Spleen (tissue), 11 donors: Measurements from ENCODE around the gene ZNF276. TPM values are rescaled to one million over a fixed set of nuclear protein-coding genes. Genes with fewer than 3 reads are reported as not detected.

Source experiments
- DNase-seq: peaks from one replicate; pipeline ENCODE4 v3.0.0-alpha.2; 2020
- H3K27ac ChIP-seq, 8 donors: fragments of 200-600 bp; sonication (generic) in 7 of 8; 1 replicate in 4 of 8; 2 replicates in 4 of 8; pipeline versions ENCODE4 v1.5.0 to v1.8.0; 2016 to 2021; ENCODE audit warnings: inconsistent platforms in 4 of 8, mild to moderate bottlenecking in 4 of 8, moderate library complexity in 1 of 8
- H3K27me3 ChIP-seq, 7 donors: fragments of 200-600 bp; sonication (generic) in 6 of 7; replicated peaks in 1 of 7; 1 replicate in 4 of 7; 2 replicates in 3 of 7; pipeline versions ENCODE4 v1.5.0 to v1.8.0; 2016 to 2021; ENCODE audit warnings: inconsistent platforms in 3 of 7, mild to moderate bottlenecking in 1 of 7
- H3K36me3 ChIP-seq, 6 donors: fragments of 200-600 bp; sonication (generic) in 5 of 6; 1 replicate in 4 of 6; 2 replicates in 2 of 6; pipeline versions ENCODE4 v1.5.0 to v1.8.0; 2016 to 2021; ENCODE audit warnings: inconsistent platforms in 2 of 6
- H3K4me1 ChIP-seq, 6 donors: fragments of 200-600 bp; sonication (generic) in 5 of 6; 1 replicate in 3 of 6; 2 replicates in 3 of 6; pipeline versions ENCODE4 v1.5.0 to v1.8.0; 2016 to 2021; ENCODE audit warnings: inconsistent platforms in 3 of 6
- H3K4me3 ChIP-seq, 8 donors: fragments of 200-600 bp; sonication (generic) in 7 of 8; 1 replicate in 4 of 8; 2 replicates in 4 of 8; pipeline versions ENCODE4 v1.5.0 to v1.8.0; 2016 to 2021; ENCODE audit warnings: inconsistent platforms in 4 of 8, mild to moderate bottlenecking in 4 of 8, moderate library complexity in 2 of 8
- H3K9me3 ChIP-seq, 8 donors: fragments of 200-600 bp; sonication (generic) in 7 of 8; 1 replicate in 4 of 8; 2 replicates in 4 of 8; pipeline versions ENCODE4 v1.5.0 to v1.8.0; 2016 to 2021; ENCODE audit warnings: inconsistent platforms in 4 of 8
- POLR2A ChIP-seq, 3 donors: fragments of 450-650 bp; IDR thresholded peaks; one replicate each; pipeline ENCODE4 v1.5.1; 2017; ENCODE audit warnings: antibody characterized with exemption in 3 of 3, mild to moderate bottlenecking in 1 of 3
- POLR2AphosphoS5 ChIP-seq, 3 donors: sonication (generic); formaldehyde crosslinking; IDR thresholded peaks; one replicate each; pipeline ENCODE4 v1.5.1; 2017; ENCODE audit warnings: antibody characterized with exemption in 3 of 3
- WGBS, 5 donors: extraction: QIAGEN DNeasy Blood & Tissue Kit in 3 of 5; methylation state at CpG; one replicate each; pipeline versions ENCODE4 v1.1.5 to v1.1.7; 2013 to 2018; 5-methylcytosine and 5-hydroxymethylcytosine counted together
- intact Hi-C: fragments of 100-400 bp; cut with DNase I; formaldehyde crosslinking; loops from one replicate; pipeline ENCODE4 v1.15.0; 2023; ENCODE audit warnings: low total_unique reads
- polyA plus RNA-seq, 3 donors: library from polyadenylated mRNA; stranded (reverse); fragments of 200-250 nt; gene quantifications; one replicate each; pipeline ENCODE4 v1.2.1, GENCODE V29; 2013
- total RNA-seq, 7 donors: library from RNA; depleted of rRNA in 3 of 7; stranded (reverse); fragments of >200 nt in 3 of 7; fragmentation: NEBNext Ultra II Directional in 4 of 7; extraction: Animal tissue kit (Norgen Biotek cat#: 25700) in 4 of 7; gene quantifications; one replicate each; pipeline versions ENCODE4 v1.1.0 to v1.2.1, GENCODE V29; 2016 to 2021
- TF ChIP-seq, protein P1 (sequence below), 11 experiments: fragments of 200-600 bp in 7 of 11; fragments of 450-650 bp in 4 of 11; sonication (generic) in 4 of 11; IDR thresholded peaks in 8 of 11; conservative IDR thresholded peaks in 3 of 11; 1 replicate in 7 of 11; 2 replicates in 4 of 11; pipeline versions ENCODE4 v1.4.0 to v1.8.0; 2016 to 2021; ENCODE audit warnings: antibody characterized with exemption in 11 of 11, inconsistent platforms in 4 of 11, mild to moderate bottlenecking in 1 of 11
- donor health status: healthy with polysubstance abuse.
- donor health status: DM: no; HTN: no; CAD: no; lungs with moderate emphysema.
- donor health status: DM: no; HTN: no; CAD: no.
- donor health status: Bipolar disorder and iron deficiency.
- donor health status: healthy.
- donor health status: DM: no; HTN: no; CAD: no.
- donor health status: DM: yes; HTN: yes; CAD: no.

The ZNF276 gene
- total and polyA plus RNA-seq, 10 donors = 28.9 to 83.7 (median 62.7) TPM

DNA sequence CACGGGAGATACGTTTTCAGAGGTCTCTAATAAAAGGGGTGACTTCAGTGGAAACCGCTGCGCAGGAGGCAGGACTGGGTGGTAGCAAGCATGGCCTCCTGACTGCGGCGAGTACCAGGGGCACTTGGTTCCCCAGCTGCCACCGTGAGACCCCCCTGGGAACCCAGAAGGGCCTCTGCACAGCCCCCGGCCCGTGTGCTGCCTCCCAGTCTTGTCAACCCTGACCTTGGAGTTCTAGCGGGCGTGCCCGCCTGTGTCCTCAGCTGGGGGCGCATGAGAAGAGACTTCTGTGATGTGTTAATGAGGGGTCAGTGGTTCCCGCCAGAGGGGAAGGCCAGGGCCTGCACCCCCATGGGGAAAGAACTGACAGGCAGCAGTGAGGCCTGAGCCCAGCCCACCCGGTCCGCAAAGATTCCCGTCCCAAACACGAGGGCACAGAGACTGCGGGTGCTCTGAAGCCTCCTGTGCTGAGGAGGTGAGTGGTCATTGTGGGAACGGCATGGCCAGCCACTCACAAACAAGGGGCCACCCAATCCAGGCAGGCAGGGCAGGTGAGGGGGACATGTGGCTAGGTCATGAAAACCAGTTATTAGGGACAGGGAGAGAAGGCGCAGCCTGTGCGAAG is 9.4 kb downstream of the ZNF276 start:
- intact Hi-C loops = no loop called here
- 77 to 88% (median 85%) methylated on average over 13 to 22 of the region's 22 CpGs for WGBS, 5 donors
- no peaks in the 10 kb centered on the region for H3K9me3 ChIP-seq
- H3K36me3 ChIP-seq = peaks cover 6 to 100% (median 95%) of the 10 kb centered on the region in 6 donors
- no peak for DNase-seq
- no peak overlapping the region for H3K4me3 ChIP-seq
- H3K4me1 ChIP-seq = peaks cover 0 to 79% (median 17%) of the 10 kb centered on the region in 6 donors
- H3K27ac ChIP-seq = no peak overlapping the region
- no peak for TF ChIP-seq POLR2A (IDR thresholded peaks at IDR 0.05)
- TF ChIP-seq POLR2AphosphoS5 (IDR thresholded peaks at IDR 0.05) = peak in 2 of 3 donors; percentile 23 to 49
- no peaks in the 10 kb centered on the region for H3K27me3 ChIP-seq

DNA sequence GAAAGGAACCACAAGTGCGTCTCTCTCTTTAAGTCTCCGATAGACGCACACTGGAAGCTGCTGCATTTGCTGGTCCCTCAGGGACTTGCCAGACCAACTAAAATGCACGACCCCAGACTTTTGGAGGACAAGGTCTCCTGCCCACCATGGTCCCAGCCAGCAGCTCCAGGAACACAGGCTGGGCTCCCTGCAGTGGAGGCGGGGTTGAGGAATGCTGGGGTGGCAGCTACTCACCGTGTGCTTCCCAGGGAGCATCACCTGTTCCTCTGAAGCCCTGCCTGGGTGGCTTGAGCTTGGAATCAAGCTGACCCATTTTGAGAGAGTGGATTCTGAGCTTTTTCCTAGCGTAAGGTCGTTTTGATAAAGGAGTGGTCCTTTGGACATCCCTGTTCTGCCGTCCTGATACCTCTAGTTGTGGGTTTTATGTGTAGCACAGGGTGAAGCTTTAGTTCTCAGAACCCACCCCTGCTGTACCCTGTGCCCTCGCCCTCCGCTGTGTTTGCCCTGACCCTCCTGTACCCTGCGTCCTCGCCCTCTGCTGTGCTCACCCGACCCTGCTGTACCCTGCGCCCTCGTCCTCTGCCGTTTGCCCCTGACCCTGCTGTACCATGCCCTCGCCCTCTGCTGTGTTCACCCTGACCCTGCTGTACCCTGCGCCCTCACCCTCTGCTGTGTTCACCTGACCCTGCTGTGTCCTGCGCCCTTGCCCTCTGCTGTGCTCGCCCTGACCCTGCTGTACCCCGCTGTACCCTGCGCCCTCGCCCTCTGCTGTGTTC is 11.0 kb downstream of the ZNF276 start:
- peaks cover 2 to 79% (median 11%) of the 10 kb centered on the region in 6 donors for H3K4me1 ChIP-seq
- H3K9me3 ChIP-seq = no peaks in the 10 kb centered on the region
- intact Hi-C loops = no loop called here
- peak in 2 of 3 donors; percentile 27 to 42 for TF ChIP-seq POLR2AphosphoS5 (IDR thresholded peaks at IDR 0.05)
- TF ChIP-seq POLR2A (IDR thresholded peaks at IDR 0.05) = no peak
- TF ChIP-seq, protein P1, sequence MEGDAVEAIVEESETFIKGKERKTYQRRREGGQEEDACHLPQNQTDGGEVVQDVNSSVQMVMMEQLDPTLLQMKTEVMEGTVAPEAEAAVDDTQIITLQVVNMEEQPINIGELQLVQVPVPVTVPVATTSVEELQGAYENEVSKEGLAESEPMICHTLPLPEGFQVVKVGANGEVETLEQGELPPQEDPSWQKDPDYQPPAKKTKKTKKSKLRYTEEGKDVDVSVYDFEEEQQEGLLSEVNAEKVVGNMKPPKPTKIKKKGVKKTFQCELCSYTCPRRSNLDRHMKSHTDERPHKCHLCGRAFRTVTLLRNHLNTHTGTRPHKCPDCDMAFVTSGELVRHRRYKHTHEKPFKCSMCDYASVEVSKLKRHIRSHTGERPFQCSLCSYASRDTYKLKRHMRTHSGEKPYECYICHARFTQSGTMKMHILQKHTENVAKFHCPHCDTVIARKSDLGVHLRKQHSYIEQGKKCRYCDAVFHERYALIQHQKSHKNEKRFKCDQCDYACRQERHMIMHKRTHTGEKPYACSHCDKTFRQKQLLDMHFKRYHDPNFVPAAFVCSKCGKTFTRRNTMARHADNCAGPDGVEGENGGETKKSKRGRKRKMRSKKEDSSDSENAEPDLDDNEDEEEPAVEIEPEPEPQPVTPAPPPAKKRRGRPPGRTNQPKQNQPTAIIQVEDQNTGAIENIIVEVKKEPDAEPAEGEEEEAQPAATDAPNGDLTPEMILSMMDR (IDR thresholded peaks at IDR 0.05 in 8 of 11, conservative IDR thresholded peaks at IDR 0.05 in 3 of 11) = no peak
- H3K4me3 ChIP-seq = no peak overlapping the region
- WGBS, 5 donors = 85 to 90% (median 90%) methylated on average over 23 to 24 of the region's 24 CpGs
- no peak for DNase-seq
- H3K27ac ChIP-seq = no peak overlapping the region
- H3K27me3 ChIP-seq = no peaks in the 10 kb centered on the region
- H3K36me3 ChIP-seq = peaks cover 6 to 100% (median 98%) of the 10 kb centered on the region in 6 donors

DNA sequence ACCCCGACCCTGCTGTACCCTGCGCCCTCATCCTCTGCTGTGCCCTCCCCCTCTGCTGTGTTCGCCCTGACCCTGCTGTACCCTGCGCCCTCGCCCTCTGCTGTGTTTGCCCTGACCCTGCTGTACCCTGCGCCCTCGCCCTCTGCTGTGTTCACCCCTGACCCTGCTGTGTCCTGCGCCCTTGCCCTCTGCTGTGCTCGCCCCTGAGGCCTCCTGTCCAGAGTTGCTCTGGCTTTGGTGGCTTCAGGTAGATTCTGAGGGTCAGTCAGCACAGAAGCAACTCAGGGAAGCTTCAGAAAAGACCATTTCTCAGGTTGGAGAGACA is 11.5 kb downstream of the ZNF276 start:
- no peaks in the 10 kb centered on the region for H3K9me3 ChIP-seq
- TF ChIP-seq, protein P1 (IDR thresholded peaks at IDR 0.05 in 8 of 11, conservative IDR thresholded peaks at IDR 0.05 in 3 of 11) = no peak
- no peak for TF ChIP-seq POLR2AphosphoS5 (IDR thresholded peaks at IDR 0.05)
- no peak for TF ChIP-seq POLR2A (IDR thresholded peaks at IDR 0.05)
- H3K27ac ChIP-seq = no peak overlapping the region
- WGBS, 5 donors = 83 to 95% (median 93%) methylated on average over 9 of the region's 9 CpGs
- no peak overlapping the region for H3K4me3 ChIP-seq
- no peak for DNase-seq
- H3K27me3 ChIP-seq = no peaks in the 10 kb centered on the region
- intact Hi-C loops = no loop called here
- peaks cover 11 to 100% (median 98%) of the 10 kb centered on the region in 6 donors for H3K36me3 ChIP-seq
- H3K4me1 ChIP-seq = peaks cover 2 to 79% (median 11%) of the 10 kb centered on the region in 6 donors

DNA sequence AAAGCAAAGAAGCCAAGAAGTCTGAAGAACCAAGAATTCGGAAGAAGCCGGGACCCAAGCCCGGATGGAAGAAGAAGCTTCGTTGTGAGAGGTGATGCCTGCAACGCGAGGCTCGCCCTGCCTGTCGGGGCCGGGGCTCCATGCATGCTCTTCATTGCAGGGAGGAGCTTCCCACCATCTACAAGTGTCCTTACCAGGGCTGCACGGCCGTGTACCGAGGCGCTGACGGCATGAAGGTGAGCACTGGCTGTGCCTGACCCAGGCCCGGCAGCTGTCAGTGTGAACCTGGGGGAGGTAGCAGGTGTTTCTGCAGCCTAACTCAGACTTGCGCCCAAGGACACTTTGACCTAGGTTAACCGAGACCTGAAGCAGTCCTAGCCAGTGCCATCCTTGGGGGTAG is 12.0 kb downstream of the ZNF276 start:
- Histone ChIP-seq H3K4me1 (peaks cover 2 to 81% (median 12%) of the 10 kb centered on the region in 6 donors), H3K9me3 (no peaks in the 10 kb centered on the region), H3K27ac (no peak overlapping the region), H3K27me3 (no peaks in the 10 kb centered on the region), H3K4me3 (no peak overlapping the region), H3K36me3 (peaks cover 15 to 100% (median 98%) of the 10 kb centered on the region in 6 donors)
- intact Hi-C loops = no loop called here
- WGBS, 5 donors = 76 to 93% (median 91%) methylated on average over 16 to 17 of the region's 17 CpGs
- no peak for DNase-seq
- peak in 1 of 3 donors; percentile 48 for TF ChIP-seq POLR2AphosphoS5 (IDR thresholded peaks at IDR 0.05)
- TF ChIP-seq, protein P1 (IDR thresholded peaks at IDR 0.05 in 8 of 11, conservative IDR thresholded peaks at IDR 0.05 in 3 of 11) = no peak
